ENCODE measurements around the gene ZNF775. TPM values are rescaled to one million over a fixed set of nuclear protein-coding genes. Genes with fewer than 3 reads are reported as not detected.
A peak's percentile ranks its signal among the peaks of the same experiment; 100 is the strongest.

The ZNF775 gene
- total RNA-seq, 3 donors from 2014 or later: 10.9 to 11.8 (median 11.3) TPM

- intact Hi-C loops (cut with DNase I, micrococcal nuclease): no loop called here
- H3K36me3 ChIP-seq (ENCODE audit: low read depth): no peaks in the 10 kb centered on the region
- no peaks in the 10 kb centered on the region for H3K4me1 ChIP-seq (ENCODE audit: low read depth)
- ATAC-seq (no peak), DNase-seq (no peak)
- TF ChIP-seq CTCF (IDR thresholded peaks at IDR 0.05): no peak
- peaks cover 6% of the 10 kb centered on the region for H3K9me3 ChIP-seq
- H3K4me3 ChIP-seq: no peak overlapping the region
These were observed 32.2 kb upstream of the ZNF775 start for GRCh38 chr7:150346922-150347321.

GRCh38 chr7:150351587-150352194 lies 27.4 kb upstream of the ZNF775 start:
- Histone ChIP-seq H3K9me3 (no peaks in the 10 kb centered on the region), H3K4me1 (ENCODE audit: low read depth) (peaks cover 6% of the 10 kb centered on the region), H3K4me3 (no peak overlapping the region), H3K36me3 (ENCODE audit: low read depth) (no peaks in the 10 kb centered on the region)
- no peak for TF ChIP-seq CTCF (IDR thresholded peaks at IDR 0.05)
- intact Hi-C loops (cut with DNase I, micrococcal nuclease): no loop called here
- peak; percentile 23 for ATAC-seq
- no peak for DNase-seq

GRCh38 chr7:150355666-150356059 lies 23.5 kb upstream of the ZNF775 start:
- Histone ChIP-seq H3K9me3 (no peaks in the 10 kb centered on the region), H3K36me3 (ENCODE audit: low read depth) (no peaks in the 10 kb centered on the region), H3K4me3 (no peak overlapping the region), H3K4me1 (ENCODE audit: low read depth) (peaks cover 11% of the 10 kb centered on the region)
- DNase-seq (no peak), ATAC-seq (no peak)
- no peak for TF ChIP-seq CTCF (IDR thresholded peaks at IDR 0.05)
- intact Hi-C loops (cut with DNase I, micrococcal nuclease): loop anchor here in 1 of 2 donors (5.0 kb wide), 1 partner anchor 67 kb away; no protein-coding TSS in a partner anchor

GRCh38 chr7:150356265-150356897 lies 22.7 kb upstream of the ZNF775 start:
- Histone ChIP-seq H3K4me3 (no peak overlapping the region), H3K36me3 (ENCODE audit: low read depth) (no peaks in the 10 kb centered on the region), H3K9me3 (no peaks in the 10 kb centered on the region), H3K4me1 (ENCODE audit: low read depth) (peaks cover 11% of the 10 kb centered on the region)
- intact Hi-C loops (cut with DNase I, micrococcal nuclease): loop anchor here in 1 of 2 donors (5.0 kb wide), 1 partner anchor 66 kb away; no protein-coding TSS in a partner anchor
- TF ChIP-seq CTCF (IDR thresholded peaks at IDR 0.05): peak; percentile 37
- peak; percentile 23 for ATAC-seq
- no peak for DNase-seq

- no peak for TF ChIP-seq CTCF (IDR thresholded peaks at IDR 0.05)
- ATAC-seq (peak; percentile 36), DNase-seq (no peak)
- Histone ChIP-seq H3K4me3 (no peak overlapping the region), H3K36me3 (ENCODE audit: low read depth) (no peaks in the 10 kb centered on the region), H3K4me1 (ENCODE audit: low read depth) (peaks cover 11% of the 10 kb centered on the region), H3K9me3 (no peaks in the 10 kb centered on the region)
- intact Hi-C loops (cut with DNase I, micrococcal nuclease): loop anchor here in 1 of 2 donors (5.0 kb wide), 1 partner anchor 65 kb away; no protein-coding TSS in a partner anchor
These were observed 21.9 kb upstream of the ZNF775 start for GRCh38 chr7:150357270-150357669.
